GM21447 (cell line): Measurements from ENCODE around the gene PIP5K1C.
"Not testable (repeated sequence)": the region's sequence is repeated elsewhere in the genome, so short reads cannot be mapped to it uniquely, and the experiment has no call there.

ENCODE experiments used
- ATAC-seq: cut with Tn5 transposase; IDR thresholded peaks from one replicate; pipeline ENCODE4 v1.9.1; 2021; ENCODE audit not compliant: unreplicated experiment

Gene PIP5K1C

GRCh38 chr19:3591876-3592613 is 108.2 kb downstream of the PIP5K1C start:
- no peak for ATAC-seq

DNA sequence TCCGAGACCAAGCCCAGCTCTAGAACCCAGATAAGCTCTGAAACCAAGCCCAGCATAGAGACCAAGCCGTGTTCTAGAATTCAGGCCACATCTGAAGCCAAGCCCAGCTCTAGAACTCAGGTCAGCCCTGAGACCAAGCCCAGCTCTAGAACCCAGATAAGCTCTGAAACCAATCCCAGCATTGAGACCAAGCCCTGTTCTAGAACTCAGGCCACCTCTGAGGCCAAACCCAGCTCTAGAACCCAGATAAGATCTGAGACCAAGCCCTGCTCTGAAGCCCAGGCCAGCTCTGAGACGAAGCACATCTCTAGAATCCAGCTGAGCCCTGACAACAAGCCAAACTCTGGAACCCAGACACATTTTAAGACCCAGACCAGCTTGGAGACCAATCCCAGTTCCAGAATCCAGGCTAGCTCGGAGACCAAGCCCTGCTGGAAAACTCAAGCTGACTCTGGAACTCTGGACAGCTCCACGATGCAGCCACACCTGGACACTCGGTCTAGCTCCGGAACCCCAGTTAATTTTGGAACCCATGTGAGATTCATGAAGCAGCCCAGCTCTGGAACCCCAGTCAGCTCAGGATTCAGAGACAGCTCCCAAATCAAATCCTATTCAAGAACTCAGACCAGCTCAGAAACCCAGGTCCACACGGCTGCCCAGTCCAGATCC is 109.1 kb downstream of the PIP5K1C start:
- no peak for ATAC-seq

DNA sequence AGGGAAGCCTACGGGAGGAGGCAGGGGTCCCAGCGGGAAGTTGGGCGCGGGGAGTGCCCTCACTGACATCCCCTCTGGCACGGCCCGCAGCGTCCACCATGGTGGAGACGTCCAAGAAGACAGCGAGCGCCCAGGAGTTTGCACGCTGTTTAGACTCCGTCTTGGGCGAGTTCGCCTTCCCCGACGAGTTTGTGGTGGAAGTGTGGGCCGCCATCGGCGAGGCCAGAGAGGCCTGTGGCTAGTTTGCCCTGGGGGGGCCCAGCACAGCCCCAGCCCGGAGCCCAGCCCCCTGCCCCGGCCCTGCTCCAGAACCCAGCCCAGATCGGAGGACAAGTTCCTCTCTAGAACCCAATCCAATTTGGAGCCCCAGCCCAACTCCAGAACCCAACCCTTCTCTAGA is 110.3 kb downstream of the PIP5K1C start:
- ATAC-seq, result no peak

- ATAC-seq, result no peak
Measured at GRCh38 chr19:3589439-3589838, 110.8 kb downstream of the PIP5K1C start.

DNA sequence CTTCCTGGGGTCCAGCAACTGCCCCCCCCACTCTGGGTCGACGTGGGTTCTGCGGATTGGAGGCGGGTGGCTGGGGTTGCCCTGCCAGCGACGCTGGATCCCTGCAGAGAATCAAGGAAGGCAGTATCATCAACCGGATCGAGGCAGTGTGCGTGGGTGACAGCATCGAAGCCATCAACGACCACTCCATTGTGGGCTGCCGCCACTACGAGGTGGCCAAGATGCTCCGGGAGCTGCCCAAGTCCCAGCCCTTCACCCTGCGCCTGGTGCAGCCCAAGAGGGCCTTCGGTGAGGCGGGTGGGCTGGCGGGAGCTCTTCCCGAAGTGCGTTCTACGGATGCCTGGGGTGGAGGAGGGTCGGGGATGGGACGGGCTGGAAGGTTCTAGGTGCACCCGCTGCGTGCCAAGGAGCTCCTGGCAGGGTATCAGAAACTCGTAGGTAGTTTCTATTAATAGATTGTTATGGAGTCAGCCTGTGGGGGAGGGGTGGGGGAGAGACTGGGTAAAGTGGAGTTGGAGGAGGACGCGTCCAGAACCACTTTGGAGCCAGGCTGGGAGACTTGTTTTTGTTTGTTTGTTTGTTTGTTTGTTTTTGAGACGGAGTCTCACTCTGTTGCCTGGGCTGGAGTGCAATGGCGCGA is 113.4 kb downstream of the PIP5K1C start:
- ATAC-seq, result no peak

GRCh38 chr19:3586127-3586626 is 114.1 kb downstream of the PIP5K1C start:
- ATAC-seq, result no peak

GRCh38 chr19:3585301-3586126 is 114.8 kb downstream of the PIP5K1C start, which contains the start of gene GIPC3:
TSS of gene GIPC3 (plus strand) at chr19:3585478. CDS start at chr19:3585598, 120 bp downstream.
- ATAC-seq, result no peak

- ATAC-seq, result not testable (repeated sequence)
Measured at GRCh38 chr19:3584036-3584802, 116.0 kb downstream of the PIP5K1C start.

GRCh38 chr19:3581792-3582191 is 118.5 kb downstream of the PIP5K1C start:
- ATAC-seq, result not testable (repeated sequence)
